SK-N-SH treated with all-trans-retinoic acid at 6 μM for 48 hours (cell line): ENCODE measurements around the gene C2CD4C.

Experiments
- ATAC-seq: fragments of 200-7000 bp; cut with Tn5 transposase; 3 replicates; pipeline ENCODE4 v1.9.1; 2020; ENCODE audit warnings: mild to moderate bottlenecking, moderate library complexity
- ARNTL ChIP-seq: fragments of 450-650 bp; formaldehyde crosslinking; IDR thresholded peaks from 2 replicates; pipeline ENCODE4 v1.5.0; 2020; ENCODE audit warnings: low read depth, mild to moderate bottlenecking, moderate library complexity, borderline replicate concordance
- BACH2 ChIP-seq: fragments of 250-450 bp; sonication (Bioruptor Pico); IDR thresholded peaks from 2 replicates; pipeline ENCODE4 v1.9.0; 2021; ENCODE audit warnings: mild to moderate bottlenecking, borderline replicate concordance
- CSDC2 ChIP-seq: fragments of 250-450 bp; sonication (Bioruptor Pico); IDR thresholded peaks from 2 replicates; pipeline ENCODE4 v1.5.0; 2020; ENCODE audit warnings: mild to moderate bottlenecking, moderate library complexity
- ESRRG ChIP-seq: fragments of 250-450 bp; sonication (Bioruptor Pico); IDR thresholded peaks from 2 replicates; pipeline ENCODE4 v1.6.1; 2021; ENCODE audit warnings: mild to moderate bottlenecking
- GLIS3 ChIP-seq: fragments of 250-450 bp; sonication (Bioruptor Pico); IDR thresholded peaks from 2 replicates; pipeline ENCODE4 v1.5.0; 2020; ENCODE audit warnings: mild to moderate bottlenecking, moderate library complexity
- ISL1 ChIP-seq: fragments of 250-450 bp; sonication (Bioruptor Pico); IDR thresholded peaks from 2 replicates; pipeline ENCODE4 v2.1.2; 2022; ENCODE audit warnings: mild to moderate bottlenecking, moderate library complexity
- PPARA ChIP-seq: fragments of 250-450 bp; sonication (Bioruptor Pico); IDR thresholded peaks from 2 replicates; pipeline ENCODE4 v1.5.0; 2020; ENCODE audit warnings: mild to moderate bottlenecking, borderline replicate concordance
- RARB ChIP-seq: fragments of 250-450 bp; sonication (Bioruptor Pico); IDR thresholded peaks from 2 replicates; pipeline ENCODE4 v1.8.0; 2021; ENCODE audit warnings: mild to moderate bottlenecking, moderate library complexity
- SNAI2 ChIP-seq: fragments of 250-450 bp; sonication (Bioruptor Pico); IDR thresholded peaks from 2 replicates; pipeline ENCODE4 v1.5.0; 2020; ENCODE audit warnings: mild to moderate bottlenecking, moderate library complexity
- TCF4 ChIP-seq: fragments of 250-450 bp; sonication (Bioruptor Pico); IDR thresholded peaks from 2 replicates; pipeline ENCODE4 v1.8.0; 2021; ENCODE audit warnings: mild to moderate bottlenecking, moderate library complexity, borderline replicate concordance
- TOX ChIP-seq: fragments of 250-450 bp; sonication (Bioruptor Pico); IDR thresholded peaks from 2 replicates; pipeline ENCODE4 v1.8.0; 2021; ENCODE audit warnings: mild to moderate bottlenecking, moderate library complexity, borderline replicate concordance
- ZC3H10 ChIP-seq: fragments of 250-450 bp; sonication (Bioruptor Pico); IDR thresholded peaks from 2 replicates; pipeline ENCODE4 v1.5.1; 2021; ENCODE audit warnings: mild to moderate bottlenecking, moderate library complexity
- ZFP3 ChIP-seq: fragments of 250-450 bp; sonication (Bioruptor Pico); IDR thresholded peaks from 2 replicates; pipeline ENCODE4 v1.5.0; 2020; ENCODE audit warnings: mild to moderate bottlenecking, moderate library complexity
- ZFP30 ChIP-seq: fragments of 450-650 bp; formaldehyde crosslinking; IDR thresholded peaks from 2 replicates; pipeline ENCODE4 v1.5.0; 2022; ENCODE audit warnings: mild to moderate bottlenecking, moderate library complexity
- ZNF565 ChIP-seq: fragments of 450-650 bp; formaldehyde crosslinking; conservative IDR thresholded peaks from 2 replicates; pipeline ENCODE4 v1.5.0; 2020; ENCODE audit warnings: low read depth, mild to moderate bottlenecking, moderate library complexity
- ZNF8 ChIP-seq: fragments of 450-650 bp; formaldehyde crosslinking; IDR thresholded peaks from 2 replicates; pipeline ENCODE4 v1.5.0; 2020; ENCODE audit warnings: mild to moderate bottlenecking, moderate library complexity
- TF ChIP-seq, protein P1 (sequence below): fragments of 250-450 bp; sonication (Bioruptor Pico); IDR thresholded peaks from 2 replicates; pipeline ENCODE4 v1.5.1; 2020; ENCODE audit warnings: low read depth, mild to moderate bottlenecking, moderate library complexity
- TF ChIP-seq, protein P2 (sequence below): fragments of 250-450 bp; sonication (Bioruptor Pico); IDR thresholded peaks from 2 replicates; pipeline ENCODE4 v1.5.0; 2020; ENCODE audit warnings: mild to moderate bottlenecking, moderate library complexity
- TF ChIP-seq, protein P3 (sequence below): fragments of 250-450 bp; sonication (Bioruptor Pico); IDR thresholded peaks from 2 replicates; pipeline ENCODE4 v1.8.0; 2021; ENCODE audit warnings: low read depth, mild to moderate bottlenecking, moderate library complexity, borderline replicate concordance
- TF ChIP-seq, protein P4 (sequence below): fragments of 250-450 bp; sonication (Bioruptor Pico); IDR thresholded peaks from 2 replicates; pipeline ENCODE4 v1.8.0; 2020; ENCODE audit warnings: mild to moderate bottlenecking, moderate library complexity, borderline replicate concordance

C2CD4C gene

DNA sequence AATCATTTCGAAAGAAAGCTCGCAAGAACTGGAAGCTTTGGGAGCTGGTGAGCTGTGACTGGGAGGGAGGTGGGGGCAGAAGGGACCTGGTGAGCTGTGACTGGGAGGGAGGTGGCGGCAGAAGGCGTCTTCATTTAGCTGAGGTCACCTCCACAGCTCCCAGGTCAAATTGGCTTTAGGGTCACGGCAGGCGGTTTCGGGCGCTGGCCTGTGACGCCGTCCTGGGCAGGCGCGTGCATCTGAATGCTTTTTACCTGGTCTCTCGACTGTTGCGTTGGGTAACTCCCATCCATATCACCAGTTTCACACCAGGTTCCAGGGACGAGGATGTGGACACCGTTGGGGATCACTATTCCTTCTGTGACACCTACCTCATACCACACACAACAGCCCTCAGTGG, 29.2 kb downstream of the C2CD4C start:
- TF ChIP-seq BACH2 (CRISPR knock-in tag) (no peak), ZNF8 (no peak), RARB (no peak), ZFP30 (CRISPR knock-in tag) (no peak), PPARA (CRISPR knock-in tag) (no peak), TOX (CRISPR knock-in tag) (no peak), ZFP3 (no peak), GLIS3 (no peak), TCF4 (CRISPR knock-in tag) (no peak), SNAI2 (no peak), ESRRG (CRISPR knock-in tag) (no peak), ISL1 (CRISPR knock-in tag) (no peak), CSDC2 (CRISPR knock-in tag) (no peak)
- no peak for ATAC-seq

DNA sequence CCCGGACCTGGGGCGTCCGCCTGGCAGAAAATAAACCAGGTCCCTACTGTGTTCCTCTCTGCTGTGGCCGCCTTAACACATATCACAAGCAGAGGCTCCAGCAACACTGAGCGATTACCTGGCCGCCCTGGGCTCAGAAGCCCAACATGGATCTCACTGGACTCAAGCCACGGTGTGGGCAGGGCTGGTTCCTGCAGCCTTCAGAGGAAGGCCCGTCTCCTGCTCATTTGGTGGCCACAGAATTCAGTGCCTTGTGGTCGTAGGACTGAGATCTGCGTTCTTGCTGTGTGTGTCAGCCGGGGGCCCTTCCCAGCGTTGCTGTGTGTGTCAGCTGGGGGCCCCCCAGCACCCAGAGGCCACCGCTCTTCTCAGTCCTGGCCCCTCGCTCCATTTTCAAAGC, 30.2 kb downstream of the C2CD4C start:
- TF ChIP-seq CSDC2 (CRISPR knock-in tag) (no peak), TCF4 (CRISPR knock-in tag) (no peak), ARNTL (CRISPR knock-in tag) (no peak), ZNF8 (no peak), TOX (CRISPR knock-in tag) (no peak), PPARA (CRISPR knock-in tag) (no peak), BACH2 (CRISPR knock-in tag) (no peak), ZFP3 (no peak), GLIS3 (no peak), ESRRG (CRISPR knock-in tag) (no peak), ZC3H10 (CRISPR knock-in tag) (no peak), ZNF565 (CRISPR knock-in tag) (no peak), ISL1 (CRISPR knock-in tag) (no peak)
- TF ChIP-seq, protein P1, sequence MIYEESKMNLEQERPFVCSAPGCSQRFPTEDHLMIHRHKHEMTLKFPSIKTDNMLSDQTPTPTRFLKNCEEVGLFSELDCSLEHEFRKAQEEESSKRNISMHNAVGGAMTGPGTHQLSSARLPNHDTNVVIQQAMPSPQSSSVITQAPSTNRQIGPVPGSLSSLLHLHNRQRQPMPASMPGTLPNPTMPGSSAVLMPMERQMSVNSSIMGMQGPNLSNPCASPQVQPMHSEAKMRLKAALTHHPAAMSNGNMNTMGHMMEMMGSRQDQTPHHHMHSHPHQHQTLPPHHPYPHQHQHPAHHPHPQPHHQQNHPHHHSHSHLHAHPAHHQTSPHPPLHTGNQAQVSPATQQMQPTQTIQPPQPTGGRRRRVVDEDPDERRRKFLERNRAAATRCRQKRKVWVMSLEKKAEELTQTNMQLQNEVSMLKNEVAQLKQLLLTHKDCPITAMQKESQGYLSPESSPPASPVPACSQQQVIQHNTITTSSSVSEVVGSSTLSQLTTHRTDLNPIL (CRISPR knock-in tag) = no peak
- TF ChIP-seq, protein P2, sequence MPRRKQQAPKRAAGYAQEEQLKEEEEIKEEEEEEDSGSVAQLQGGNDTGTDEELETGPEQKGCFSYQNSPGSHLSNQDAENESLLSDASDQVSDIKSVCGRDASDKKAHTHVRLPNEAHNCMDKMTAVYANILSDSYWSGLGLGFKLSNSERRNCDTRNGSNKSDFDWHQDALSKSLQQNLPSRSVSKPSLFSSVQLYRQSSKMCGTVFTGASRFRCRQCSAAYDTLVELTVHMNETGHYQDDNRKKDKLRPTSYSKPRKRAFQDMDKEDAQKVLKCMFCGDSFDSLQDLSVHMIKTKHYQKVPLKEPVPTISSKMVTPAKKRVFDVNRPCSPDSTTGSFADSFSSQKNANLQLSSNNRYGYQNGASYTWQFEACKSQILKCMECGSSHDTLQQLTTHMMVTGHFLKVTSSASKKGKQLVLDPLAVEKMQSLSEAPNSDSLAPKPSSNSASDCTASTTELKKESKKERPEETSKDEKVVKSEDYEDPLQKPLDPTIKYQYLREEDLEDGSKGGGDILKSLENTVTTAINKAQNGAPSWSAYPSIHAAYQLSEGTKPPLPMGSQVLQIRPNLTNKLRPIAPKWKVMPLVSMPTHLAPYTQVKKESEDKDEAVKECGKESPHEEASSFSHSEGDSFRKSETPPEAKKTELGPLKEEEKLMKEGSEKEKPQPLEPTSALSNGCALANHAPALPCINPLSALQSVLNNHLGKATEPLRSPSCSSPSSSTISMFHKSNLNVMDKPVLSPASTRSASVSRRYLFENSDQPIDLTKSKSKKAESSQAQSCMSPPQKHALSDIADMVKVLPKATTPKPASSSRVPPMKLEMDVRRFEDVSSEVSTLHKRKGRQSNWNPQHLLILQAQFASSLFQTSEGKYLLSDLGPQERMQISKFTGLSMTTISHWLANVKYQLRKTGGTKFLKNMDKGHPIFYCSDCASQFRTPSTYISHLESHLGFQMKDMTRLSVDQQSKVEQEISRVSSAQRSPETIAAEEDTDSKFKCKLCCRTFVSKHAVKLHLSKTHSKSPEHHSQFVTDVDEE (CRISPR knock-in tag) = no peak
- TF ChIP-seq, protein P3, sequence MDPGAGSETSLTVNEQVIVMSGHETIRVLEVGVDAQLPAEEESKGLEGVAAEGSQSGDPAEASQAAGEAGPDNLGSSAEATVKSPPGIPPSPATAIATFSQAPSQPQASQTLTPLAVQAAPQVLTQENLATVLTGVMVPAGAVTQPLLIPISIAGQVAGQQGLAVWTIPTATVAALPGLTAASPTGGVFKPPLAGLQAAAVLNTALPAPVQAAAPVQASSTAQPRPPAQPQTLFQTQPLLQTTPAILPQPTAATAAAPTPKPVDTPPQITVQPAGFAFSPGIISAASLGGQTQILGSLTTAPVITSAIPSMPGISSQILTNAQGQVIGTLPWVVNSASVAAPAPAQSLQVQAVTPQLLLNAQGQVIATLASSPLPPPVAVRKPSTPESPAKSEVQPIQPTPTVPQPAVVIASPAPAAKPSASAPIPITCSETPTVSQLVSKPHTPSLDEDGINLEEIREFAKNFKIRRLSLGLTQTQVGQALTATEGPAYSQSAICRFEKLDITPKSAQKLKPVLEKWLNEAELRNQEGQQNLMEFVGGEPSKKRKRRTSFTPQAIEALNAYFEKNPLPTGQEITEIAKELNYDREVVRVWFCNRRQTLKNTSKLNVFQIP (CRISPR knock-in tag) = no peak
- TF ChIP-seq, protein P4, sequence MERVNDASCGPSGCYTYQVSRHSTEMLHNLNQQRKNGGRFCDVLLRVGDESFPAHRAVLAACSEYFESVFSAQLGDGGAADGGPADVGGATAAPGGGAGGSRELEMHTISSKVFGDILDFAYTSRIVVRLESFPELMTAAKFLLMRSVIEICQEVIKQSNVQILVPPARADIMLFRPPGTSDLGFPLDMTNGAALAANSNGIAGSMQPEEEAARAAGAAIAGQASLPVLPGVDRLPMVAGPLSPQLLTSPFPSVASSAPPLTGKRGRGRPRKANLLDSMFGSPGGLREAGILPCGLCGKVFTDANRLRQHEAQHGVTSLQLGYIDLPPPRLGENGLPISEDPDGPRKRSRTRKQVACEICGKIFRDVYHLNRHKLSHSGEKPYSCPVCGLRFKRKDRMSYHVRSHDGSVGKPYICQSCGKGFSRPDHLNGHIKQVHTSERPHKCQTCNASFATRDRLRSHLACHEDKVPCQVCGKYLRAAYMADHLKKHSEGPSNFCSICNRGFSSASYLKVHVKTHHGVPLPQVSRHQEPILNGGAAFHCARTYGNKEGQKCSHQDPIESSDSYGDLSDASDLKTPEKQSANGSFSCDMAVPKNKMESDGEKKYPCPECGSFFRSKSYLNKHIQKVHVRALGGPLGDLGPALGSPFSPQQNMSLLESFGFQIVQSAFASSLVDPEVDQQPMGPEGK (CRISPR knock-in tag) = no peak
- no peak for ATAC-seq

DNA sequence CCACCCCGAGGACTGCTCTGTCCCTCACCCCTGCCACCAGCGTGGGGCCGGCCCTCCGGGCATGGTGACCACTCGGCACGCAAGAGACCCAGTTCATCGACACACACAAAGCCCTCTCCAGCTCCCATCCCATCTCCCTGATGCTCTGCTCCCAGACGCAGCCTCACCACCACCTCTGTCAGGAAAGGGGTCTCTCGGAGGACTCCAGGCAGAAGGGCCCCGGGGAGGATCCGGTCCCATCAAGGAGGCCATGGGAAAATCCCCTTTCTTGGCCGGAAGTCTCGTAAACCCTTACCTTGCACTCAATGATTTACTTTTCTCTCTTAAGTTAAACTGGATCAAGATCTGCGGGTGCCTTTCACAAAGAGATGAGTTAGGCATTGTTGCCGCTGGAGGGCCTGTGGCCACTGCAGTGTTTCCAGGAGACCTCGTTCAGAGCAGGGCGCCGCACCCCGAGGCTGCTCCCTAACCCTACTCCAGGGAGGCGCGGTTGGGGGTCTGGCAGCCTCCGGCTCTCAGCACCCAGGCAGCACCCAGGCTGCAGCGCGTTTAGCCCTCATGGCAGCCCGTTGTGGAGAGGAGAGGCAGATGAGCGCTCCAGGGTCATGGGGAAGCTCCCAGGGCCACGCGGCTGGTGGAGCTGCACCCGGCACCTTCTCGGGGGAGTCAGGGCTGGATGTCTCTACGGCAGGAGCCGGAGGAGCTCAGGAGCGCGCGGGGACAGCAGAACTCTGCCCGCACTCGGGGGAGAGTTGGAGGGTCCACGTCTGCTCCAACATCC, 31.0 kb downstream of the C2CD4C start:
- TF ChIP-seq ARNTL (CRISPR knock-in tag) (no peak), TCF4 (CRISPR knock-in tag) (no peak), ZNF8 (no peak), ISL1 (CRISPR knock-in tag) (no peak), ESRRG (CRISPR knock-in tag) (no peak), TOX (CRISPR knock-in tag) (no peak), SNAI2 (no peak), PPARA (CRISPR knock-in tag) (no peak), ZFP3 (no peak)
- TF ChIP-seq, protein P2 (CRISPR knock-in tag) = no peak
- TF ChIP-seq, protein P1 (CRISPR knock-in tag) = no peak
- no peak for ATAC-seq
